ENCODE results near the gene CES1. TPM values are rescaled to one million over a fixed set of nuclear protein-coding genes. Genes with fewer than 3 reads are reported as not detected.

CES1 gene
- total RNA-seq, 8 experiments from 2014 or later, result 0.14 to 19.9 (median 2.3) TPM; not detected in 4

Other genes with a start within 250 kb of the CES1 start
- gene SLC6A2, start 177.1 kb downstream of the CES1 start, total RNA-seq, result 1 to 10 TPM in 1 of 8 experiments, under 1 TPM in 6, not detected in 1; 0.05 to 1.3 (median 0.25) TPM
- gene CES5A, start 42.3 kb upstream of the CES1 start, total RNA-seq, result under 1 TPM in 5 of 8 experiments, not detected in 3; 0.05 to 0.47 (median 0.20) TPM